Stomach (tissue), 4 donors: ENCODE data around the gene CRABP1.

ENCODE experiments used
- POLR2A ChIP-seq, 4 donors: fragments of 450-650 bp; IDR thresholded peaks; one replicate each; pipeline ENCODE4 v1.6.1; 2016; ENCODE audit warnings: antibody characterized with exemption in 4 of 4, control low read depth in 2 of 4, mild to moderate bottlenecking in 1 of 4, moderate library complexity in 1 of 4
- TF ChIP-seq, protein P1 (sequence below), 7 experiments: fragments of 450-650 bp in 4 of 7; fragments of 200-600 bp in 3 of 7; sonication (generic) in 3 of 7; IDR thresholded peaks; one replicate each; pipeline ENCODE4 v1.5.1; 2016 to 2019; ENCODE audit warnings: antibody characterized with exemption in 7 of 7, control low read depth in 2 of 7, mild to moderate bottlenecking in 1 of 7

DNA sequence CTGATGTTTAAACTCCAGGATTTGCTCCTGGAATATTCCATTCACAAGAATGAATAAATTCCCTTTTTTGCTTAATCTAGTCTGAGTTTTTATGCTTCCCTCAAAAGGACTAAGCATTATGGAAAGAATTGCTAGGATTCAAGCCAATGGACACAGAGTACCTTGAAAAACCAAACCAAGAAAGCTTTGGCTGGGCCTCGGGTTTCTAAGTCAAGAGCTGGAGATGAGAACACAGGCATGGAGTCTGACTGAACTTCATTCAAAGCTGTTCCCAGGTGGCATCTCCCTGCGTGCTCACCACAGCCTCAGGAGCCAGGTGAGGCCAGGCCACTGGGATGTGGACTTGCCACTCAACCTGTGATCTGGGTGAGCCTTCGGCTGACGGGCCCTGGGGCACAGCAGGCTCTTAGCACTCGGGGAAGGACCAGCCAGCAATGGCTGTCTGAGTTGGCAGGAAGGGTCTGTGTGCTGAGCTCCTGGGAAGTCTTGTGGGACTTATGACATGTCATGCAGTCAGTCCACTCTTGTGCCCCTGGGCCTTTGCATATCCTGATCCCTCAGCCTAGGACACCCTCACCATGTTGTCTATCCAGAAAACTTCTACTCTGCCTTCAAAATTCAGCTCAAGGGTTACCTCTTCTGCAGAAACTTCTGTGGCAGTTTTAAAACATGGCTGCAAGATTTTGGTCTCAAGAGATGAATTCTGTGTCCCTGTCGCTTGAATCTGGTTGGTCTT is 21.8 kb downstream of the CRABP1 start:
- TF ChIP-seq, protein P1, sequence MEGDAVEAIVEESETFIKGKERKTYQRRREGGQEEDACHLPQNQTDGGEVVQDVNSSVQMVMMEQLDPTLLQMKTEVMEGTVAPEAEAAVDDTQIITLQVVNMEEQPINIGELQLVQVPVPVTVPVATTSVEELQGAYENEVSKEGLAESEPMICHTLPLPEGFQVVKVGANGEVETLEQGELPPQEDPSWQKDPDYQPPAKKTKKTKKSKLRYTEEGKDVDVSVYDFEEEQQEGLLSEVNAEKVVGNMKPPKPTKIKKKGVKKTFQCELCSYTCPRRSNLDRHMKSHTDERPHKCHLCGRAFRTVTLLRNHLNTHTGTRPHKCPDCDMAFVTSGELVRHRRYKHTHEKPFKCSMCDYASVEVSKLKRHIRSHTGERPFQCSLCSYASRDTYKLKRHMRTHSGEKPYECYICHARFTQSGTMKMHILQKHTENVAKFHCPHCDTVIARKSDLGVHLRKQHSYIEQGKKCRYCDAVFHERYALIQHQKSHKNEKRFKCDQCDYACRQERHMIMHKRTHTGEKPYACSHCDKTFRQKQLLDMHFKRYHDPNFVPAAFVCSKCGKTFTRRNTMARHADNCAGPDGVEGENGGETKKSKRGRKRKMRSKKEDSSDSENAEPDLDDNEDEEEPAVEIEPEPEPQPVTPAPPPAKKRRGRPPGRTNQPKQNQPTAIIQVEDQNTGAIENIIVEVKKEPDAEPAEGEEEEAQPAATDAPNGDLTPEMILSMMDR (IDR thresholded peaks at IDR 0.05): no peak
- no peak for TF ChIP-seq POLR2A (IDR thresholded peaks at IDR 0.05)
